ENCODE data around the gene ZNHIT1. TPM values are rescaled to one million over a fixed set of nuclear protein-coding genes. Genes with fewer than 3 reads are reported as not detected.

ZNHIT1 gene
- polyA plus RNA-seq: 100 to 1,000 TPM in 3 of 4 donors, 10 to 100 TPM in 1; 68.1 to 240 (median 163) TPM
- long read RNA-seq, donor 1, transcript ZNHIT1-201 (5 exons, 1,225 nt): major isoform, 88 of 141 reads
- long read RNA-seq, donor 1, transcript ZNHIT1-203 (4 exons, 2,898 nt): minor isoform, 12 of 141 reads
- long read RNA-seq, donor 1, partial matches to known transcripts: 40 of 141 reads
- long read RNA-seq, donor 1, other reads (novel, unspliced or antisense): 0 of 141 reads
- long read RNA-seq, donor 2, transcript ZNHIT1-201 (5 exons, 1,225 nt): major isoform, 24 of 26 reads
- long read RNA-seq, donor 2, partial matches to known transcripts: 0 of 26 reads
- long read RNA-seq, donor 2, other reads (novel, unspliced or antisense): 0 of 26 reads
- long read RNA-seq, donor 3, transcript ZNHIT1-203 (4 exons, 2,898 nt): minor isoform, 5 of 25 reads
- long read RNA-seq, donor 3, transcript ZNHIT1-201 (5 exons, 1,225 nt): major isoform, 20 of 25 reads
- long read RNA-seq, donor 3, partial matches to known transcripts: 0 of 25 reads
- long read RNA-seq, donor 3, other reads (novel, unspliced or antisense): 0 of 25 reads
- long read RNA-seq, donor 4, partial matches to known transcripts: 0 of 3 reads
- long read RNA-seq, donor 4, other reads (novel, unspliced or antisense): 0 of 3 reads
- long read RNA-seq, donor 5, transcript ZNHIT1-201 (5 exons, 1,225 nt): major isoform, 15 of 21 reads
- long read RNA-seq, donor 5, partial matches to known transcripts: 5 of 21 reads
- long read RNA-seq, donor 5, other reads (novel, unspliced or antisense): 0 of 21 reads
- long read RNA-seq, donor 6, transcript ZNHIT1-201 (5 exons, 1,225 nt): major isoform, 35 of 56 reads
- long read RNA-seq, donor 6, transcript ZNHIT1-203 (4 exons, 2,898 nt): minor isoform, 7 of 56 reads
- long read RNA-seq, donor 6, partial matches to known transcripts: 14 of 56 reads
- long read RNA-seq, donor 6, other reads (novel, unspliced or antisense): 0 of 56 reads
- long read RNA-seq, donor 7, transcript ZNHIT1-201 (5 exons, 1,225 nt): major isoform, 74 of 95 reads
- long read RNA-seq, donor 7, transcript ZNHIT1-203 (4 exons, 2,898 nt): minor isoform, 7 of 95 reads
- long read RNA-seq, donor 7, partial matches to known transcripts: 14 of 95 reads
- long read RNA-seq, donor 7, other reads (novel, unspliced or antisense): 0 of 95 reads
- long read RNA-seq, donor 8, transcript ZNHIT1-201 (5 exons, 1,225 nt): major isoform, 5 of 6 reads
- long read RNA-seq, donor 8, partial matches to known transcripts: 0 of 6 reads
- long read RNA-seq, donor 8, other reads (novel, unspliced or antisense): 0 of 6 reads
- long read RNA-seq, donor 9, transcript ZNHIT1-201 (5 exons, 1,225 nt): major isoform, 9 of 17 reads
- long read RNA-seq, donor 9, partial matches to known transcripts: 7 of 17 reads
- long read RNA-seq, donor 9, other reads (novel, unspliced or antisense): 0 of 17 reads
- long read RNA-seq, donor 10, transcript ZNHIT1-201 (5 exons, 1,225 nt): major isoform, 56 of 74 reads
- long read RNA-seq, donor 10, transcript ZNHIT1-203 (4 exons, 2,898 nt): minor isoform, 5 of 74 reads
- long read RNA-seq, donor 10, partial matches to known transcripts: 13 of 74 reads
- long read RNA-seq, donor 10, other reads (novel, unspliced or antisense): 0 of 74 reads

DNA sequence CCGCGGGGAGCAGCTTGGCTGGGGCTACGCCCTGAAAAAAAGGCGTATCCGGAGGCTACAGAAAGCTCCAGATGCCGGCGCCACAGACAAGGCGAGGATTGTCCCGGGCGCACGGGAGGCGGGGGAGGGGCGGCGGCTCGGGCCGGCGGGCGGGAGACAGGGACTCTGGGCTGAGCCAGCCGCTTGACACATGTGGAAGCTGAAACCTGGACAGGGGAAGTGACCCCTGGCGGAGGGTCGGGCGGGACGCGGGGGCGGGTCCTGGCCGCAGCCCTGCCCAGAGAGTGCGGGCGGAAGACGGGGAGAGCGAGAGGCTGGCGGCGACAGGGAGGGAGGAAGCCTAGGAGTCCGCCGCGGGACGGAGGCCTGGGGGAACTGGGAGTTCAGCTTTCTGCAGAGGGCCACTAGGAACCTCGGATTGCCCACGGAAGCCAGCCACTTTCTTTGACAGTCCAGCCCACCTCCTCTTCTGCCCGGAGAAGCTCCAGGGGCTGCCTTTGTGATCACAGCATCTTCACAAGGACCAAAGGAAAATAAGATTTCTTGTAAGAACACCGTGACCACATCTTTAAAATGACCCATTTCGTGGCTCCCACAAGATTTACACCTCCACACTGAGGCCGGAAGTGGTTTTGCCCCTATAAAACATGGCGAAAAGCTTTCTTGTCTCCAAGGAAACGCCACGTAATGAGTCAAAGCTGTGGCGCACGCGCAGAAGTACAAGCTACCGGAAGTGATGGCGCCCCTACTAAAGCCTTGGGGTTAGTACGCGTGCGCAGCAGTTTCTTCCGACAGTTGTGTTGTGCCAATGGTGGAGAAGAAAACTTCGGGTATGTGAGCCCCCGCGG lies at the start of gene ZNHIT1, which contains the start of gene PLOD3:
Gene ZNHIT1, plus strand, starts transcription at position 778 of the 848 bp plus-strand sequence. Its CDS starts 31 bp downstream, at position 809.
Gene PLOD3, minus strand, starts transcription at position 194 of the 848 bp plus-strand sequence. CDS start 307 bp downstream, outside the sequence.
- H3K9me3 ChIP-seq (ENCODE audit: control insufficient read depth in 2 of 2, insufficient read depth in 1 of 2, low read depth in 1 of 2, low read length in 1 of 2): no peaks in the 10 kb centered on the region
- peaks cover under 1 to 54% (median 9%) of the 10 kb centered on the region in 3 donors for H3K36me3 ChIP-seq (ENCODE audit: control insufficient read depth in 3 of 3, insufficient read depth in 2 of 3, low read depth in 1 of 3, low read length in 3 of 3)
- peak; percentile 55 for FAIRE-seq
- WGBS, 3 donors: 1% methylated on average over 48 to 57 of the region's 57 CpGs
- DNase-seq: peak; percentile 98 to 99
- H3K27ac ChIP-seq (ENCODE audit: low read depth in 1 of 3, low read length in 2 of 3): peak within 1 kb of the TSS; percentile 91 to 99 (median 98)
- peak within 1 kb of the TSS; percentile 73 to 77 (median 77) for H3K4me3 ChIP-seq (ENCODE audit: low read depth in 1 of 3, low read length in 3 of 3)
- peaks cover 0 to 31% (median 5%) of the 10 kb centered on the region in 3 donors for H3K4me1 ChIP-seq (ENCODE audit: control insufficient read depth in 3 of 3, insufficient read depth in 2 of 3, low read depth in 1 of 3, low read length in 2 of 3)
- H3K27me3 ChIP-seq (ENCODE audit: control insufficient read depth in 3 of 3, insufficient read depth in 3 of 3, low read length in 3 of 3): no peaks in the 10 kb centered on the region

- Histone ChIP-seq H3K4me1 (ENCODE audit: control insufficient read depth in 3 of 3, insufficient read depth in 2 of 3, low read depth in 1 of 3, low read length in 2 of 3) (peaks cover 2 to 46% (median 14%) of the 10 kb centered on the region in 3 donors), H3K27ac (ENCODE audit: low read depth in 1 of 3, low read length in 2 of 3) (no peak overlapping the region), H3K4me3 (ENCODE audit: low read depth in 1 of 3, low read length in 3 of 3) (no peak overlapping the region), H3K27me3 (ENCODE audit: control insufficient read depth in 3 of 3, insufficient read depth in 3 of 3, low read length in 3 of 3) (peaks cover 11 to 99% (median 67%) of the 10 kb centered on the region in 3 donors), H3K36me3 (ENCODE audit: control insufficient read depth in 3 of 3, insufficient read depth in 2 of 3, low read depth in 1 of 3, low read length in 3 of 3) (no peaks in the 10 kb centered on the region), H3K9me3 (ENCODE audit: control insufficient read depth in 2 of 2, insufficient read depth in 1 of 2, low read depth in 1 of 2, low read length in 1 of 2) (no peaks in the 10 kb centered on the region)
- DNase-seq (no peak), FAIRE-seq (no peak)
- 2 to 3% (median 3%) methylated on average over 6 of the region's 6 CpGs for WGBS, 3 donors
These were observed 49.4 kb upstream of the ZNHIT1 start for GRCh38 chr7:101168412-101169049.

DNA sequence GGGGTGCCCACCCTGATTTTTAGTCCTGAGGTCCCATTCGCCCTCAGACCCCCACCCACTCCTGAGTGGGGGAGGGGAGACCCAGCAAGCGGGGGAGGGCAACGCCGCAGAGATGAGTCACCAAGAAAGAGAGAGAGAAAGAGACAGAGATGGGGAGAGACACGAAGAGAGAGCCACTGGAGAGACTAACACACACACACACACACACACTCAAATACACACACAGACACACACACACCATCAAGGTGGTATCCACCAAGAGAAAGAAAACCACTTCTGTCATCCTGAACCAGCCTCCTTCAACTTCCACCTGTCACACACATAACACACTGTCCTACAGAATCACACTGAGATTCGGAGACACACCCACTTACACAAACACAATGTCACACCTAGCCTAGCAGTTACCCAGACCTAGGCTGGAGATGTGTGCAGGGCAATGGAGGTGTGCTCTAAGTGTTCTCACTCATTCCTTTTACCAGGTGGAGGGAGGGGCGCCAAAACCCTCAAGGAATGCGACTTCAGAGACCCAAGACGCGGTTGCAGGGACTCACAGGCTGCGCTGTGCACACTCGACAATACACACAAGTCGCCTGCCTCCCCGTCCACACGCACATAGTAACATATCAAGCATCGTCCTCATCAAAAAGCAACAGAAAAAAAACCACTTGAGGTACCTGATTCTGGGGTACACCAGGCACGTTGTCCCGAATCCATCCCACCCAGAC lies 48.7 kb upstream of the ZNHIT1 start:
- no peak for FAIRE-seq
- DNase-seq: no peak
- H3K4me1 ChIP-seq (ENCODE audit: control insufficient read depth in 3 of 3, insufficient read depth in 2 of 3, low read depth in 1 of 3, low read length in 2 of 3): peaks cover 2 to 43% (median 13%) of the 10 kb centered on the region in 3 donors
- WGBS, 3 donors: 1 to 2% (median 1%) methylated on average over 17 to 18 of the region's 18 CpGs
- no peaks in the 10 kb centered on the region for H3K36me3 ChIP-seq (ENCODE audit: control insufficient read depth in 3 of 3, insufficient read depth in 2 of 3, low read depth in 1 of 3, low read length in 3 of 3)
- H3K27ac ChIP-seq (ENCODE audit: low read depth in 1 of 3, low read length in 2 of 3): no peak overlapping the region
- peaks cover 0 to 2% of the 10 kb centered on the region in 2 donors for H3K9me3 ChIP-seq (ENCODE audit: control insufficient read depth in 2 of 2, insufficient read depth in 1 of 2, low read depth in 1 of 2, low read length in 1 of 2)
- peaks cover 11 to 100% (median 67%) of the 10 kb centered on the region in 3 donors for H3K27me3 ChIP-seq (ENCODE audit: control insufficient read depth in 3 of 3, insufficient read depth in 3 of 3, low read length in 3 of 3)
- H3K4me3 ChIP-seq (ENCODE audit: low read depth in 1 of 3, low read length in 3 of 3): no peak overlapping the region

DNA sequence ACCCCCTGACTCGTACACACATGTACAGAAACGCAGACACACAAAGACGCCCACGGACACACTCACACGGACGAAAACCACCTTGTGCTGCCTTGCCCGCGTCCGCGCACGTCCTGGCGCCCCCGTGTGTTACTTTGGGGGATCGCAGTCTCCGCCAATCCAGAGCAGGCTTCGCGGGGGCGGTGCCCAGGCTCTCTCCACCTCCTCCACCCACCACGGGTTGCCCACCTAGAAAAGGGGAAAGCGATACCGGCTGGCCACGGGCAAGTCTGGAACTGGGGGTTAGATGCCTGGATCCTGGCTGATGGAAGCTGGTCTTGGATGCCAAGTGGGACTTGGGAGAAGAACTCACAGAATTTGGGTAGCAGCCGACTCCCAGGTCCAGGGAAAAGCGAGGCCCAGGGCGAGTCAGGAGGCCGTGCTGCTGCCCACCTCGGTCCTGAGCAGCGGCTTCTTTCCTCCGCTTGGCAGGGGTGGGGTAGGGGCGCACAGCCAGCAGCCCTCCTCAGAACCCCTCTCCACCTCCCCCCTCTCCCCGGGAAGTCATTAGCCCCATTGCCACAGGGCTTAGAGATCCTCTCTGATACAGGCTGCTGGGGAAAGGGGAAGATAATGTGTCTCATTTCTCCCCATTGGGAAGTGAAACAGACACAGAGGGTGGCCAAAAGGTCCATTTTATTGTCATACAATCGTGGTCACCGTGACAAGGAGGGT lies 48.0 kb upstream of the ZNHIT1 start:
- H3K4me1 ChIP-seq (ENCODE audit: control insufficient read depth in 3 of 3, insufficient read depth in 2 of 3, low read depth in 1 of 3, low read length in 2 of 3): peaks cover 2 to 36% (median 9%) of the 10 kb centered on the region in 3 donors
- DNase-seq: peak; percentile 56 to 81
- peaks cover 0 to 2% of the 10 kb centered on the region in 2 donors for H3K9me3 ChIP-seq (ENCODE audit: control insufficient read depth in 2 of 2, insufficient read depth in 1 of 2, low read depth in 1 of 2, low read length in 1 of 2)
- FAIRE-seq: no peak
- H3K27ac ChIP-seq (ENCODE audit: low read depth in 1 of 3, low read length in 2 of 3): no peak overlapping the region
- WGBS, 3 donors: 0 to 3% (median 2%) methylated on average over 28 to 33 of the region's 33 CpGs
- H3K36me3 ChIP-seq (ENCODE audit: control insufficient read depth in 3 of 3, insufficient read depth in 2 of 3, low read depth in 1 of 3, low read length in 3 of 3): no peaks in the 10 kb centered on the region
- H3K4me3 ChIP-seq (ENCODE audit: low read depth in 1 of 3, low read length in 3 of 3): no peak overlapping the region
- peaks cover 11 to 100% (median 64%) of the 10 kb centered on the region in 3 donors for H3K27me3 ChIP-seq (ENCODE audit: control insufficient read depth in 3 of 3, insufficient read depth in 3 of 3, low read length in 3 of 3)

GRCh38 chr7:101170617-101171441 lies 47.1 kb upstream of the ZNHIT1 start:
- no peak overlapping the region for H3K4me3 ChIP-seq (ENCODE audit: low read depth in 1 of 3, low read length in 3 of 3)
- H3K9me3 ChIP-seq (ENCODE audit: control insufficient read depth in 2 of 2, insufficient read depth in 1 of 2, low read depth in 1 of 2, low read length in 1 of 2): peaks cover 0 to 2% of the 10 kb centered on the region in 2 donors
- no peak overlapping the region for H3K27ac ChIP-seq (ENCODE audit: low read depth in 1 of 3, low read length in 2 of 3)
- peaks cover 11 to 100% (median 68%) of the 10 kb centered on the region in 3 donors for H3K27me3 ChIP-seq (ENCODE audit: control insufficient read depth in 3 of 3, insufficient read depth in 3 of 3, low read length in 3 of 3)
- FAIRE-seq (no peak), DNase-seq (no peak)
- peaks cover 1 to 30% (median 6%) of the 10 kb centered on the region in 3 donors for H3K4me1 ChIP-seq (ENCODE audit: control insufficient read depth in 3 of 3, insufficient read depth in 2 of 3, low read depth in 1 of 3, low read length in 2 of 3)
- 4% methylated on average over 17 of the region's 17 CpGs for WGBS, 3 donors
- no peaks in the 10 kb centered on the region for H3K36me3 ChIP-seq (ENCODE audit: control insufficient read depth in 3 of 3, insufficient read depth in 2 of 3, low read depth in 1 of 3, low read length in 3 of 3)
